Measurements from ENCODE around the gene SLC2A4. TPM values are rescaled to one million over a fixed set of nuclear protein-coding genes. Genes with fewer than 3 reads are reported as not detected.

Gene SLC2A4
- total RNA-seq, 1 experiment from 2014 or later = 0.19 TPM

DNA sequence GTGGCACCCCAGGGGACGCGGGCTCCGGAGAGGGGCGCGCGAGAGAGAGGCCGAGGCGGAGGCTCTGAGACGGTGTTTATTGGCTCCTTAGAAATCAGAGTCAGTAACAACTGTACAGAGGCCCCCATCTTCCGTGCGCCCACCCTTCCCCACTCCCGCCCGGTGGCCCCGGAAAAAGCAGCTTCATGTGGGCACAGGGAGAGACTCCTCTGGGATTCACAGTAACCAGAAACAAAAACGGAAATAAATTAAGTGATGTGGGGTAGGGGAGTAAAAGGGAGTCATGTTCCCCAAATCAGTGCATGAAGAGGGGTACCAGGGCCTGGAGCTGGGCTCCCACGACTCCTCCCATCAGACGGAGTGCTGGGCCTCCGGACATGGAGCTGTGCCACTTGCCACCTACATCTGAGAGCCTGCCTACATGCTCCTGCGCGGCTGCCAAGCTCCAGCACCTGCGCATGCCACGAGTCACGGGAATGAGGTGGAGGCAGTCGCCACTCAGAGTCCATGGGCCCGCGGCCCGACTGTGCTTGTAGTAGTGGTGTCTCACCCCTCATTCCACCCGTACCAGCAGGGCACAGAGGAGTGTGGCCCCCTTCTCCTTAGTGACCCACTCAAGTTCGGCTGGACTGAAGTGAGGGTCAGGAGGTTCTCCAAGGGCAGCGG is 34.2 kb downstream of the SLC2A4 start:
- H3K4me3 Mint-ChIP-seq (ENCODE audit: low read depth, unreplicated experiment) = peak overlapping the region; percentile 82
- no peaks in the 10 kb centered on the region for H3K9me3 Mint-ChIP-seq (ENCODE audit: low read depth, unreplicated experiment)
- no peaks in the 10 kb centered on the region for H3K27me3 Mint-ChIP-seq (ENCODE audit: unreplicated experiment)
- CTCF ChIA-PET = no interaction called here
- BruUV-seq (replicated peaks) = no TSS peak
- peaks cover 20% of the 10 kb centered on the region for H3K4me1 Mint-ChIP-seq (ENCODE audit: low read depth, unreplicated experiment)
- DNase-seq = no peak
- TF ChIP-seq, protein P1, sequence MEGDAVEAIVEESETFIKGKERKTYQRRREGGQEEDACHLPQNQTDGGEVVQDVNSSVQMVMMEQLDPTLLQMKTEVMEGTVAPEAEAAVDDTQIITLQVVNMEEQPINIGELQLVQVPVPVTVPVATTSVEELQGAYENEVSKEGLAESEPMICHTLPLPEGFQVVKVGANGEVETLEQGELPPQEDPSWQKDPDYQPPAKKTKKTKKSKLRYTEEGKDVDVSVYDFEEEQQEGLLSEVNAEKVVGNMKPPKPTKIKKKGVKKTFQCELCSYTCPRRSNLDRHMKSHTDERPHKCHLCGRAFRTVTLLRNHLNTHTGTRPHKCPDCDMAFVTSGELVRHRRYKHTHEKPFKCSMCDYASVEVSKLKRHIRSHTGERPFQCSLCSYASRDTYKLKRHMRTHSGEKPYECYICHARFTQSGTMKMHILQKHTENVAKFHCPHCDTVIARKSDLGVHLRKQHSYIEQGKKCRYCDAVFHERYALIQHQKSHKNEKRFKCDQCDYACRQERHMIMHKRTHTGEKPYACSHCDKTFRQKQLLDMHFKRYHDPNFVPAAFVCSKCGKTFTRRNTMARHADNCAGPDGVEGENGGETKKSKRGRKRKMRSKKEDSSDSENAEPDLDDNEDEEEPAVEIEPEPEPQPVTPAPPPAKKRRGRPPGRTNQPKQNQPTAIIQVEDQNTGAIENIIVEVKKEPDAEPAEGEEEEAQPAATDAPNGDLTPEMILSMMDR (IDR thresholded peaks at IDR 0.05; ENCODE audit: unreplicated experiment) = no peak
- peaks cover 76% of the 10 kb centered on the region for H3K36me3 Mint-ChIP-seq (ENCODE audit: insufficient read depth, unreplicated experiment)
- peak overlapping the region; percentile 86 for H3K27ac Mint-ChIP-seq (ENCODE audit: unreplicated experiment)
- intact Hi-C loops (cut with micrococcal nuclease; ENCODE audit: unreplicated experiment) = no loop called here

DNA sequence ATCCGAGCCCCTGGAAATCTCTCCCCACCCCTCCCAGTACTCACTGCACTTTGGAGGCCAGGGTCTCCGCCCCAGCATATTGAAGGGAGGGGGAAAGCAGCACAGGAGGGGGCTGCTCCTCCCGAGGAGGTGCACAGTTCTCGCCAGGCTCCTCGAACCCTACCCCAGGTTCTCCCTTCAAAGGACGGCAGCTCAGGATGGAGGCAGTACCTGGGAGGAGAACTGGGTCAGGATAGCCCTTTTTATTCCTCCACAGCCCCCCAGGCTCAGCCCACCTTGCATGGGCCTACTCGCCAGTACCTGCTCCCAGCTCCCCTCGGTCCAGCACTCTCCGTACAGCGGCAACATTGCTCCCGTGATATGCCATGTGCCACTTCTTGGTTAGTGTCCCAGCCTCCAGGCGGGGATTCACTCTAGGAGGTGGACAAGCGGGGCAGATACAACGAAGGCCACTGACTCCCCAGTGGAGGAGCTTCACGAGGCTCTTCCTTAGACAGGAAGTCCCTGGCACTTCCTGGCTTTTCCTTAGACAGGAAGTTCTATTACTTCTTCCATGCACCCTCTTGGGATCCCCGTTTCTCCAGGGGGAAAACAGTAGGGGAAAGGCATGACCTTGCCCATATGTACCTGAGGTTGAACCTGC is 35.8 kb downstream of the SLC2A4 start:
- H3K4me3 Mint-ChIP-seq (ENCODE audit: low read depth, unreplicated experiment) = peak overlapping the region; percentile 34

DNA sequence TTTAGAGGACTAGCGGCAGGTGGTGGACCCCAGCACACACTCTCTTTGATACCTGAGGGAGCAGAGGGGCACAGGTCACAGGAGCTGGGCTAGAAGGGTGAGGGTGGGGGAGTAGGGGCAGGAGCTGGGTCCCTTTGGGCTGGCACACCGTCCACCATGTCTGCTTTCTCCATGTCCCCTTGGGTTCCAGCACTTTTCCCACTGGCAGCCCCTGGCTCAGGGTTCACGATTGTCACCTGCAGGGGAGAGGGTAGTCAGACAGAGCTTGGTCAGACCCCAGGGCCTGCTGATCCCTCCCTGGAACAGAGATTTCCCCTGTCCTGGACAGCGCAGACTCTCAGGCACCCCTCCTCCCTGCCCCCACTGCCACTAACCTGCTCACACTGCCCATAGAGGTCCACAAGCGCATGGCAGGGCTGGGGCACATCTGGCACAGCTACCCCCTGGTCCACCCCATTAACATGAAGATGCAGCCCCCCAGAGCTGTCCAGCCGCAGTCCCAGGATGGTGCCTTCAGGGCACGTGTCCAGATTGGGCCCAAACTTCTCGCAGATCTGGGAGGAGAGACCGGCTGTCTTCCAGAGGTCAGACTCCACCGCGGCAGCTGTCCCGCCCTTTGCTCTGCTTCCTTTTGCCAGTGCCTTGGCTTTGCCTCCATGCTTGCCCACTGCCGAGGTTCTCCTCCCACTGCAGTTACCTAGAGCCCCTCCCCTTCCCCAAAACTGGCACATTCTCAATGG is 36.8 kb downstream of the SLC2A4 start:
- DNase-seq = no peak
- Mint-ChIP-seq H3K4me3 (ENCODE audit: low read depth, unreplicated experiment) (no peak overlapping the region), H3K27ac (ENCODE audit: unreplicated experiment) (no peak overlapping the region), H3K27me3 (ENCODE audit: unreplicated experiment) (no peaks in the 10 kb centered on the region), H3K36me3 (ENCODE audit: insufficient read depth, unreplicated experiment) (peaks cover 60% of the 10 kb centered on the region), H3K4me1 (ENCODE audit: low read depth, unreplicated experiment) (peaks cover 8% of the 10 kb centered on the region), H3K9me3 (ENCODE audit: low read depth, unreplicated experiment) (no peaks in the 10 kb centered on the region)
- CTCF ChIA-PET = no interaction called here
- BruUV-seq (replicated peaks) = no TSS peak
- TF ChIP-seq, protein P1 (IDR thresholded peaks at IDR 0.05; ENCODE audit: unreplicated experiment) = no peak
- intact Hi-C loops (cut with micrococcal nuclease; ENCODE audit: unreplicated experiment) = no loop called here

More for the DNA sequence above, 35.8 kb downstream of the SLC2A4 start:
- no peak for DNase-seq
- Mint-ChIP-seq H3K36me3 (ENCODE audit: insufficient read depth, unreplicated experiment) (peaks cover 70% of the 10 kb centered on the region), H3K27ac (ENCODE audit: unreplicated experiment) (peak overlapping the region; percentile 56), H3K9me3 (ENCODE audit: low read depth, unreplicated experiment) (no peaks in the 10 kb centered on the region), H3K4me1 (ENCODE audit: low read depth, unreplicated experiment) (peaks cover 8% of the 10 kb centered on the region), H3K27me3 (ENCODE audit: unreplicated experiment) (no peaks in the 10 kb centered on the region)
- BruUV-seq (replicated peaks) = no TSS peak
- TF ChIP-seq, protein P1 (IDR thresholded peaks at IDR 0.05; ENCODE audit: unreplicated experiment) = no peak
- CTCF ChIA-PET = no interaction called here
- intact Hi-C loops (cut with micrococcal nuclease; ENCODE audit: unreplicated experiment) = no loop called here

DNA sequence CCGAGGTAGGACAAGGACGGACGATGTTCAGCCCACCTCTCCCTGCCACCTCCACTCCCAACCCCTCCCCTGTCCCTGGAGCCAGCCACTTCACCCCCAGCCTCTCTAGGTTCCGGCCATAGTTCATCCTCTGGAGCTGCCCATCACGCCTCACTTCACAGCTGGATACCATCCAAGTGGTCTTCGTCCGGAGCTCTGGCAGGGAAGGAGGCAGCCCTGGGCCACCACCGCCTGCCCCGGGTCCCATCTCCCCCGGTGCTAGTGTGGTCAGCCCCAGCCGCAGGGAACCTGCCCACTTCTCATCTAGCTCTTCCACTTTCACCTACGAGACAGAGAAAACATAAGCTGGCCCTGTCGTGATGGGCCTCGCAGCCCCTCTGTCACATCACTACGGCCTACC is 39.9 kb downstream of the SLC2A4 start:
- Mint-ChIP-seq H3K36me3 (ENCODE audit: insufficient read depth, unreplicated experiment) (peaks cover 34% of the 10 kb centered on the region), H3K4me3 (ENCODE audit: low read depth, unreplicated experiment) (no peak overlapping the region), H3K4me1 (ENCODE audit: low read depth, unreplicated experiment) (no peaks in the 10 kb centered on the region), H3K9me3 (ENCODE audit: low read depth, unreplicated experiment) (no peaks in the 10 kb centered on the region), H3K27me3 (ENCODE audit: unreplicated experiment) (no peaks in the 10 kb centered on the region), H3K27ac (ENCODE audit: unreplicated experiment) (no peak overlapping the region)
- no peak for DNase-seq
- CTCF ChIA-PET = no interaction called here
- TF ChIP-seq, protein P1 (IDR thresholded peaks at IDR 0.05; ENCODE audit: unreplicated experiment) = no peak
- intact Hi-C loops (cut with micrococcal nuclease; ENCODE audit: unreplicated experiment) = no loop called here
- no TSS peak for BruUV-seq (replicated peaks)

Measured in Calu3 (cell line).